Coronary artery (tissue), 2 donors: Measurements from ENCODE around the gene UBE2I.

Source experiments
- DNase-seq: peaks from one replicate; pipeline ENCODE4 v3.0.0-alpha.2; 2017; ENCODE audit warnings: low spot score
- H3K27ac ChIP-seq, 2 donors: fragments of 200-600 bp; sonication (generic); one replicate each; pipeline ENCODE4 v1.5.1; 2016 to 2019
- H3K4me3 ChIP-seq: fragments of 200-600 bp; sonication (generic); 2 replicates; pipeline ENCODE4 v1.5.1; 2016; ENCODE audit warnings: mild to moderate bottlenecking, moderate library complexity
- CTCF ChIP-seq: fragments of 200-600 bp; sonication (generic); IDR thresholded peaks from one replicate; pipeline ENCODE4 v1.5.1; 2019; ENCODE audit warnings: antibody characterized with exemption

Gene UBE2I

GRCh38 chr16:1330931-1331711 lies 21.7 kb downstream of the UBE2I start:
- H3K27ac ChIP-seq: no peak overlapping the region
- no peak for TF ChIP-seq CTCF
- H3K4me3 ChIP-seq: peak overlapping the region; percentile 70
- no peak for DNase-seq

GRCh38 chr16:1331712-1332617 lies 22.5 kb downstream of the UBE2I start:
- no peak for DNase-seq
- TF ChIP-seq CTCF: no peak
- H3K4me3 ChIP-seq: peak overlapping the region; percentile 70
- no peak overlapping the region for H3K27ac ChIP-seq

- no peak for TF ChIP-seq CTCF
- no peak for DNase-seq
- Histone ChIP-seq H3K27ac (no peak overlapping the region), H3K4me3 (peak overlapping the region; percentile 70)
Measured at GRCh38 chr16:1332618-1333148, 23.2 kb downstream of the UBE2I start.

- Histone ChIP-seq H3K27ac (no peak within 1 kb of the TSS), H3K4me3 (peak within 1 kb of the TSS; percentile 70)
- no peak for DNase-seq
- TF ChIP-seq CTCF: no peak
Measured at GRCh38 chr16:1333149-1333812, 23.8 kb downstream of the UBE2I start, which contains the start of gene BAIAP3. TSS of gene BAIAP3 (plus strand) at chr16:1333645. CDS start at chr16:1338550, 4,905 bp downstream.

GRCh38 chr16:1333854-1334700 lies 24.6 kb downstream of the UBE2I start:
- no peak overlapping the region for H3K27ac ChIP-seq
- no peak for DNase-seq
- TF ChIP-seq CTCF: no peak
- peak overlapping the region; percentile 70 for H3K4me3 ChIP-seq

GRCh38 chr16:1334739-1335138 lies 25.3 kb downstream of the UBE2I start:
- TF ChIP-seq CTCF: no peak
- H3K4me3 ChIP-seq: no peak overlapping the region
- no peak overlapping the region for H3K27ac ChIP-seq

More at GRCh38 chr16:1334739-1335138, 25.3 kb downstream of the UBE2I start:
- no peak for DNase-seq
